HepG2 (cell line): ENCODE results near the gene ANKS1B. TPM values are rescaled to one million over a fixed set of nuclear protein-coding genes. Genes with fewer than 3 reads are reported as not detected.

Experiments used
- ATAC-seq: fragments of 200-7000 bp; cut with Tn5 transposase; 3 replicates; pipeline ENCODE4 v1.9.1; 2020; ENCODE audit warnings: mild to moderate bottlenecking, moderate library complexity
- BruUV-seq: library from RNA; stranded (reverse); fragments of 400-500 nt; replicated peaks from 2 replicates; lab custom pipeline; 2021; lab: Mats Ljungman, UMichigan
- CTCF ChIA-PET: fragments of 300-600 bp; formaldehyde crosslinking; extraction: SDS; loops from one replicate; lab custom pipeline; 2021; ENCODE audit warnings: low total read pairs, inconsistent platforms, low intra/inter-chr PET ratio; lab: Yijun Ruan, JAX
- POLR2A ChIA-PET: fragments of 350-600 bp; sonication (Branson Sonifier 250); formaldehyde crosslinking; loops from one replicate; lab custom pipeline; 2020; ENCODE audit warnings: antibody characterized with exemption, inconsistent platforms; lab: Yijun Ruan, JAX
- DNase-seq: peaks from one replicate; pipeline ENCODE4 v3.0.0-alpha.2; 2015; ENCODE audit warnings: low spot score
- FAIRE-seq: peaks from 3 replicates; lab custom pipeline; 2011; peaks lifted over from hg19 to GRCh38; lab: Jason Lieb, UNC
- H2AFZ ChIP-seq: one replicate; pipeline ENCODE4 v1.6.1; 2011; ENCODE audit warnings: low read length, inconsistent platforms
- H3K27ac ChIP-seq: fragments of 300-600 bp; 3 replicates; pipeline ENCODE4 v1.8.0; 2011; ENCODE audit warnings: mixed run types, mild to moderate bottlenecking, mixed read lengths, low read length, inconsistent platforms; ENCODE audit not compliant: insufficient read depth; ENCODE audit errors: extremely low read length
- H3K27me3 ChIP-seq, 2 experiments: fragments of 200-600 bp in 1 of 2; 2 replicates in 1 of 2; 3 replicates in 1 of 2; pipeline versions ENCODE4 v1.6.0 to v1.8.0; 2011; ENCODE audit warnings: low read length in 2 of 2, mild to moderate bottlenecking in 2 of 2, moderate library complexity in 2 of 2, inconsistent platforms in 1 of 2; ENCODE audit not compliant: insufficient read depth in 2 of 2, control insufficient read depth in 1 of 2
- H3K36me3 ChIP-seq, 2 experiments: fragments of 200-600 bp in 1 of 2; replicated peaks in 1 of 2; 2 replicates in 1 of 2; 3 replicates in 1 of 2; pipeline versions ENCODE4 v1.5.1 to v1.8.0; 2011; ENCODE audit warnings: low read length in 2 of 2, inconsistent platforms in 1 of 2; ENCODE audit not compliant: insufficient read depth in 2 of 2, control insufficient read depth in 1 of 2
- H3K4me1 ChIP-seq: 2 replicates; pipeline ENCODE4 v1.5.1; 2012; ENCODE audit warnings: low read length, inconsistent platforms; ENCODE audit not compliant: insufficient read depth
- H3K4me2 ChIP-seq: 2 replicates; pipeline ENCODE4 v1.6.0; 2011; ENCODE audit warnings: low read depth, low read length, inconsistent platforms
- H3K4me3 ChIP-seq, 3 experiments: fragments of 200-600 bp in 1 of 3; sonication (generic), shearing (Covaris generic) in 1 of 3; replicated peaks in 1 of 3; 2 replicates each; pipeline ENCODE4 v1.5.1; 2011 to 2016; ENCODE audit warnings: low read length in 3 of 3, inconsistent platforms in 2 of 3, low read depth in 2 of 3, mild to moderate bottlenecking in 2 of 3, control low read depth in 1 of 3, mixed read lengths in 1 of 3; ENCODE audit not compliant: insufficient read depth in 1 of 3
- H3K79me2 ChIP-seq: one replicate; pipeline ENCODE4 v1.6.1; 2011; ENCODE audit warnings: low read length, inconsistent platforms; ENCODE audit not compliant: insufficient read depth
- H3K9ac ChIP-seq: 2 replicates; pipeline ENCODE4 v1.6.0; 2011; ENCODE audit warnings: mild to moderate bottlenecking, low read depth, low read length, inconsistent platforms; ENCODE audit not compliant: insufficient read depth
- H3K9me3 ChIP-seq: 2 replicates; pipeline ENCODE4 v1.5.1; 2012; ENCODE audit warnings: mild to moderate bottlenecking, low read length
- H4K20me1 ChIP-seq: 2 replicates; pipeline ENCODE4 v1.6.0; 2011; ENCODE audit warnings: inconsistent platforms, mild to moderate bottlenecking, low read length, moderate library complexity; ENCODE audit not compliant: insufficient read depth
- CHD4 ChIP-seq: fragments of 200-600 bp; sonication (generic); IDR thresholded peaks from 2 replicates; pipeline ENCODE4 v1.7.0; 2017; ENCODE audit warnings: mild to moderate bottlenecking, low read length, borderline replicate concordance
- RELA ChIP-seq: sonication (generic); formaldehyde crosslinking; IDR thresholded peaks from 2 replicates; pipeline ENCODE4 v1.4.0; 2020; ENCODE audit warnings: missing genetic modification reagents
- TBP ChIP-seq: sonication (generic); formaldehyde crosslinking; IDR thresholded peaks from 2 replicates; pipeline ENCODE4 v1.5.0; 2020; ENCODE audit warnings: missing genetic modification reagents
- ZNF660 ChIP-seq: sonication (generic); formaldehyde crosslinking; IDR thresholded peaks from 2 replicates; pipeline ENCODE4 v1.5.1; 2020; ENCODE audit warnings: mild to moderate bottlenecking, low read depth, missing genetic modification reagents, borderline replicate concordance
- WGBS: methylation state at CpG from one replicate; pipeline ENCODE4 v1.1.6; 2017; ENCODE audit warnings: low lambda C conversion rate; 5-methylcytosine and 5-hydroxymethylcytosine counted together
- in situ Hi-C: cut with HindIII; loops from 2 replicates; pipeline ENCODE4 v1.10.0; 2017; ENCODE audit warnings: low pct_unique_long_range_greater_than_20kb; ENCODE audit not compliant: extremely low pct_ligation_motif_present
- intact Hi-C: fragments of 100-400 bp; cut with micrococcal nuclease; formaldehyde crosslinking; loops from one replicate; pipeline ENCODE4 v1.10.0; 2022; ENCODE audit not compliant: unreplicated experiment
- polyA plus RNA-seq, 8 experiments: library from polyadenylated mRNA; depleted of rRNA in 3 of 8; stranded (reverse) in 7 of 8; unstranded in 1 of 8; fragments of >200 nt; fragmentation: Illumina TruSeq in 4 of 8; extraction: Trizol in 4 of 8; gene quantifications; 2 replicates each; pipeline versions ENCODE4 v1.2.1 to v1.2.3, GENCODE V29; 2011 to 2016; ENCODE audit warnings: low read depth in 4 of 8, missing spikeins in 1 of 8, mixed read lengths in 1 of 8; ENCODE audit not compliant: insufficient read depth in 1 of 8
- total RNA-seq, 5 experiments: library from RNA; depleted of rRNA; stranded (reverse); fragments of >200 nt; fragmentation: Illumina TruSeq; extraction: Trizol; gene quantifications; 2 replicates each; pipeline ENCODE4 v1.2.3, GENCODE V29; 2016; ENCODE audit warnings: low read depth in 1 of 5
- TF ChIP-seq, protein P1 (sequence below): IDR thresholded peaks from 2 replicates; pipeline ENCODE4 v1.6.1; 2016; ENCODE audit warnings: control low read depth
- TF ChIP-seq, protein P2 (sequence below): sonication (generic); formaldehyde crosslinking; IDR thresholded peaks from 2 replicates; pipeline ENCODE4 v1.4.0; 2020; ENCODE audit warnings: missing genetic modification reagents, borderline replicate concordance
- TF ChIP-seq, protein P3 (sequence below): sonication (generic); formaldehyde crosslinking; IDR thresholded peaks from 2 replicates; pipeline ENCODE4 v1.5.0; 2020; ENCODE audit warnings: mild to moderate bottlenecking, missing genetic modification reagents, borderline replicate concordance
- TF ChIP-seq, protein P4 (sequence below): sonication (generic); formaldehyde crosslinking; conservative IDR thresholded peaks from 2 replicates; pipeline ENCODE4 v1.4.0; 2020; ENCODE audit warnings: mild to moderate bottlenecking, missing genetic modification reagents, moderate library complexity

The ANKS1B gene
- total and polyA plus RNA-seq, 2 of the 13 experiments (the other 11 are each of a cell fraction or from before 2014, with no cell fraction given), result 0.15 TPM; not detected in 1

DNA sequence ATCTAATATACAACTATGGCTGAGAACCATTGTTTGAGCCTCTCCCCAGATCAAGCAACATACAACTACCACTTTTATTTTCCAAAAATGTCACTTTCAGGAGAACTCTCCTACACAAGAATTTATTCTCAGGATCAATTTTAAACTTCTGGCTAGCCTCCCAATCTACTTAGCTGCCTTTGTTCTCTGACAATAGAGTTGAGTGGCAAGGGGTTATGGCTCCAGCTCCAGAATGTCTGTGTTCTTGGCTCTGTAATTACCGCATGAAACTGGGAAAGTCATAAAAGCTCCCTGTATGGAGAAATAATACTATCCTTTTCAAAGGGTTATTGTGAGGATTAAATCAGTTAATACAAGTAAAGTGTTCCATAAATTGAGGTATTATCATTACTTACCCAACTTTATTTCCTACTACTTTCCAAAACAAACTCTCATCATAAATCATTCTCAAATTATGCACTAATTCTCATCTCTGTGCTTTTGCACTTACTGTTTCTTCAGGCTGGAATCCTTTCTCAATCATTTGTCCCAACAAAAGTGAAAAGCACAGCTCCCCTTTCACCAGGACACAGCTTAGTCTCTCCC lies 215.2 kb downstream of the ANKS1B start (continued):
- TF ChIP-seq, protein P1, sequence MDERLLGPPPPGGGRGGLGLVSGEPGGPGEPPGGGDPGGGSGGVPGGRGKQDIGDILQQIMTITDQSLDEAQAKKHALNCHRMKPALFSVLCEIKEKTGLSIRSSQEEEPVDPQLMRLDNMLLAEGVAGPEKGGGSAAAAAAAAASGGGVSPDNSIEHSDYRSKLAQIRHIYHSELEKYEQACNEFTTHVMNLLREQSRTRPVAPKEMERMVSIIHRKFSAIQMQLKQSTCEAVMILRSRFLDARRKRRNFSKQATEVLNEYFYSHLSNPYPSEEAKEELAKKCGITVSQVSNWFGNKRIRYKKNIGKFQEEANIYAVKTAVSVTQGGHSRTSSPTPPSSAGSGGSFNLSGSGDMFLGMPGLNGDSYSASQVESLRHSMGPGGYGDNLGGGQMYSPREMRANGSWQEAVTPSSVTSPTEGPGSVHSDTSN (CRISPR knock-in tag), result no peak
- TF ChIP-seq, protein P2, sequence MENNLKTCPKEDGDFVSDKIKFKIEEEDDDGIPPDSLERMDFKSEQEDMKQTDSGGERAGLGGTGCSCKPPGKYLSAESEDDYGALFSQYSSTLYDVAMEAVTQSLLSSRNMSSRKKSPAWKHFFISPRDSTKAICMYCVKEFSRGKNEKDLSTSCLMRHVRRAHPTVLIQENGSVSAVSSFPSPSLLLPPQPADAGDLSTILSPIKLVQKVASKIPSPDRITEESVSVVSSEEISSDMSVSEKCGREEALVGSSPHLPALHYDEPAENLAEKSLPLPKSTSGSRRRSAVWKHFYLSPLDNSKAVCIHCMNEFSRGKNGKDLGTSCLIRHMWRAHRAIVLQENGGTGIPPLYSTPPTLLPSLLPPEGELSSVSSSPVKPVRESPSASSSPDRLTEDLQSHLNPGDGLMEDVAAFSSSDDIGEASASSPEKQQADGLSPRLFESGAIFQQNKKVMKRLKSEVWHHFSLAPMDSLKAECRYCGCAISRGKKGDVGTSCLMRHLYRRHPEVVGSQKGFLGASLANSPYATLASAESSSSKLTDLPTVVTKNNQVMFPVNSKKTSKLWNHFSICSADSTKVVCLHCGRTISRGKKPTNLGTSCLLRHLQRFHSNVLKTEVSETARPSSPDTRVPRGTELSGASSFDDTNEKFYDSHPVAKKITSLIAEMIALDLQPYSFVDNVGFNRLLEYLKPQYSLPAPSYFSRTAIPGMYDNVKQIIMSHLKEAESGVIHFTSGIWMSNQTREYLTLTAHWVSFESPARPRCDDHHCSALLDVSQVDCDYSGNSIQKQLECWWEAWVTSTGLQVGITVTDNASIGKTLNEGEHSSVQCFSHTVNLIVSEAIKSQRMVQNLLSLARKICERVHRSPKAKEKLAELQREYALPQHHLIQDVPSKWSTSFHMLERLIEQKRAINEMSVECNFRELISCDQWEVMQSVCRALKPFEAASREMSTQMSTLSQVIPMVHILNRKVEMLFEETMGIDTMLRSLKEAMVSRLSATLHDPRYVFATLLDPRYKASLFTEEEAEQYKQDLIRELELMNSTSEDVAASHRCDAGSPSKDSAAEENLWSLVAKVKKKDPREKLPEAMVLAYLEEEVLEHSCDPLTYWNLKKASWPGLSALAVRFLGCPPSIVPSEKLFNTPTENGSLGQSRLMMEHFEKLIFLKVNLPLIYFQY (CRISPR knock-in tag), result no peak
- TF ChIP-seq, all 625 proteins: peak for 0

DNA sequence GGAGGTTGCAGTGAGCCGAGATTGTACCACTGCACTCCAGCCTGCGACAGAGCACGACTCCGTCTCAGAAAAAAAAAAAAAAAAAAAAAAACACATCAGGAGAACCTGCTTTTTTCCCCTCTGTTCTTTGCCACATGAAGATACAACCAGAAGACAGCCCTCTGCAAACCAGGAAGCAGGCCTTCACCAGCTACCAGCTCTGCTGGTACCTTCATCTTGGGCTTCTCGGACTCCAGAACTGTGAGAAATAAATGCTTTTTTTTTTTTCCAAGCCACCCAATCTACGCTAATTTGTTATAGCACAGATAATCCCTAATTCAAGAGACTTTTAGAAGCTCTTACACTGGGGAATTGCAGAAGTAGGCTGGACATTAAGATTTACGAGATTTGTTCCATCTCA lies 216.0 kb downstream of the ANKS1B start:
- DNase-seq, result no peak
- no peak overlapping the region for H3K9ac ChIP-seq
- H3K27me3 ChIP-seq, result no peaks in the 10 kb centered on the region
- intact Hi-C loops, result no loop called here
- ATAC-seq, result no peak
- H3K79me2 ChIP-seq, result no peaks in the 10 kb centered on the region
- WGBS, result 31% methylated on average over 7 of the region's 7 CpGs
- POLR2A ChIA-PET, result no interaction called here
- no TSS peak for BruUV-seq
- H3K36me3 ChIP-seq, result no peaks in the 10 kb centered on the region
- in situ Hi-C loops, result loop anchor here (10.0 to 25.0 kb wide), 2 partner anchors 384 to 731 kb away; no protein-coding TSS in a partner anchor
- no peak for FAIRE-seq
- no peak overlapping the region for H3K4me2 ChIP-seq
- H3K4me1 ChIP-seq, result no peaks in the 10 kb centered on the region
- no peak overlapping the region for H3K4me3 ChIP-seq
- H4K20me1 ChIP-seq, result no peaks in the 10 kb centered on the region
- no peak overlapping the region for H2AFZ ChIP-seq
- CTCF ChIA-PET, result interaction anchor here (2.1 kb wide), 1 partner anchor 726 kb away, joined by 16 read pairs; no protein-coding TSS in a partner anchor
- no peak overlapping the region for H3K27ac ChIP-seq
- no peaks in the 10 kb centered on the region for H3K9me3 ChIP-seq
- TF ChIP-seq, protein P3, sequence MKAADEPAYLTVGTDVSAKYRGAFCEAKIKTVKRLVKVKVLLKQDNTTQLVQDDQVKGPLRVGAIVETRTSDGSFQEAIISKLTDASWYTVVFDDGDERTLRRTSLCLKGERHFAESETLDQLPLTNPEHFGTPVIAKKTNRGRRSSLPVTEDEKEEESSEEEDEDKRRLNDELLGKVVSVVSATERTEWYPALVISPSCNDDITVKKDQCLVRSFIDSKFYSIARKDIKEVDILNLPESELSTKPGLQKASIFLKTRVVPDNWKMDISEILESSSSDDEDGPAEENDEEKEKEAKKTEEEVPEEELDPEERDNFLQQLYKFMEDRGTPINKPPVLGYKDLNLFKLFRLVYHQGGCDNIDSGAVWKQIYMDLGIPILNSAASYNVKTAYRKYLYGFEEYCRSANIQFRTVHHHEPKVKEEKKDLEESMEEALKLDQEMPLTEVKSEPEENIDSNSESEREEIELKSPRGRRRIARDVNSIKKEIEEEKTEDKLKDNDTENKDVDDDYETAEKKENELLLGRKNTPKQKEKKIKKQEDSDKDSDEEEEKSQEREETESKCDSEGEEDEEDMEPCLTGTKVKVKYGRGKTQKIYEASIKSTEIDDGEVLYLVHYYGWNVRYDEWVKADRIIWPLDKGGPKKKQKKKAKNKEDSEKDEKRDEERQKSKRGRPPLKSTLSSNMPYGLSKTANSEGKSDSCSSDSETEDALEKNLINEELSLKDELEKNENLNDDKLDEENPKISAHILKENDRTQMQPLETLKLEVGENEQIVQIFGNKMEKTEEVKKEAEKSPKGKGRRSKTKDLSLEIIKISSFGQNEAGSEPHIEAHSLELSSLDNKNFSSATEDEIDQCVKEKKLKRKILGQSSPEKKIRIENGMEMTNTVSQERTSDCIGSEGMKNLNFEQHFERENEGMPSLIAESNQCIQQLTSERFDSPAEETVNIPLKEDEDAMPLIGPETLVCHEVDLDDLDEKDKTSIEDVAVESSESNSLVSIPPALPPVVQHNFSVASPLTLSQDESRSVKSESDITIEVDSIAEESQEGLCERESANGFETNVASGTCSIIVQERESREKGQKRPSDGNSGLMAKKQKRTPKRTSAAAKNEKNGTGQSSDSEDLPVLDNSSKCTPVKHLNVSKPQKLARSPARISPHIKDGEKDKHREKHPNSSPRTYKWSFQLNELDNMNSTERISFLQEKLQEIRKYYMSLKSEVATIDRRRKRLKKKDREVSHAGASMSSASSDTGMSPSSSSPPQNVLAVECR (CRISPR knock-in tag), result no peak
- TF ChIP-seq CHD4, result no peak
- no peak for TF ChIP-seq TBP (CRISPR knock-in tag)
- no peak for TF ChIP-seq RELA (CRISPR knock-in tag)
- TF ChIP-seq, protein P4, sequence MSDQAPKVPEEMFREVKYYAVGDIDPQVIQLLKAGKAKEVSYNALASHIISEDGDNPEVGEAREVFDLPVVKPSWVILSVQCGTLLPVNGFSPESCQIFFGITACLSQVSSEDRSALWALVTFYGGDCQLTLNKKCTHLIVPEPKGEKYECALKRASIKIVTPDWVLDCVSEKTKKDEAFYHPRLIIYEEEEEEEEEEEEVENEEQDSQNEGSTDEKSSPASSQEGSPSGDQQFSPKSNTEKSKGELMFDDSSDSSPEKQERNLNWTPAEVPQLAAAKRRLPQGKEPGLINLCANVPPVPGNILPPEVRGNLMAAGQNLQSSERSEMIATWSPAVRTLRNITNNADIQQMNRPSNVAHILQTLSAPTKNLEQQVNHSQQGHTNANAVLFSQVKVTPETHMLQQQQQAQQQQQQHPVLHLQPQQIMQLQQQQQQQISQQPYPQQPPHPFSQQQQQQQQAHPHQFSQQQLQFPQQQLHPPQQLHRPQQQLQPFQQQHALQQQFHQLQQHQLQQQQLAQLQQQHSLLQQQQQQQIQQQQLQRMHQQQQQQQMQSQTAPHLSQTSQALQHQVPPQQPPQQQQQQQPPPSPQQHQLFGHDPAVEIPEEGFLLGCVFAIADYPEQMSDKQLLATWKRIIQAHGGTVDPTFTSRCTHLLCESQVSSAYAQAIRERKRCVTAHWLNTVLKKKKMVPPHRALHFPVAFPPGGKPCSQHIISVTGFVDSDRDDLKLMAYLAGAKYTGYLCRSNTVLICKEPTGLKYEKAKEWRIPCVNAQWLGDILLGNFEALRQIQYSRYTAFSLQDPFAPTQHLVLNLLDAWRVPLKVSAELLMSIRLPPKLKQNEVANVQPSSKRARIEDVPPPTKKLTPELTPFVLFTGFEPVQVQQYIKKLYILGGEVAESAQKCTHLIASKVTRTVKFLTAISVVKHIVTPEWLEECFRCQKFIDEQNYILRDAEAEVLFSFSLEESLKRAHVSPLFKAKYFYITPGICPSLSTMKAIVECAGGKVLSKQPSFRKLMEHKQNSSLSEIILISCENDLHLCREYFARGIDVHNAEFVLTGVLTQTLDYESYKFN (CRISPR knock-in tag), result no peak
- TF ChIP-seq ZNF660 (CRISPR knock-in tag), result no peak
